Loucy (cell line): ENCODE results near the gene HLTF.

Experiments used
- H2AFZ ChIP-seq: fragments of 200-600 bp; sonication (generic); 2 replicates; pipeline ENCODE4 v1.6.0; 2016; ENCODE audit warnings: antibody characterized with exemption, mild to moderate bottlenecking, low read length, moderate library complexity
- H3F3A ChIP-seq: fragments of 200-600 bp; 2 replicates; pipeline ENCODE4 v1.6.0; 2016; ENCODE audit warnings: antibody characterized with exemption, low read depth, mild to moderate bottlenecking
- H3K27me3 ChIP-seq: fragments of 200-600 bp; sonication (generic); 2 replicates; pipeline ENCODE4 v1.6.1; 2014; ENCODE audit warnings: low read length, mild to moderate bottlenecking; ENCODE audit not compliant: insufficient read depth, poor library complexity, severe bottlenecking
- H3K36me3 ChIP-seq: fragments of 200-600 bp; sonication (generic); 2 replicates; pipeline ENCODE4 v1.6.1; 2016; ENCODE audit warnings: low read length; ENCODE audit not compliant: insufficient read depth
- H3K4me1 ChIP-seq: fragments of 200-600 bp; sonication (generic); 2 replicates; pipeline ENCODE4 v1.5.1; 2014; ENCODE audit warnings: low read length, mild to moderate bottlenecking; ENCODE audit not compliant: insufficient read depth, poor library complexity, severe bottlenecking
- H3K4me2 ChIP-seq: fragments of 200-600 bp; sonication (generic); 2 replicates; pipeline ENCODE4 v1.6.0; 2014; ENCODE audit warnings: antibody characterized with exemption, low read length, low read depth, mild to moderate bottlenecking; ENCODE audit not compliant: poor library complexity, severe bottlenecking
- H3K4me3 ChIP-seq: fragments of 200-600 bp; sonication (generic); 2 replicates; pipeline ENCODE4 v1.5.1; 2014; ENCODE audit warnings: low read length, mild to moderate bottlenecking, mixed read lengths; ENCODE audit not compliant: poor library complexity, severe bottlenecking
- H3K79me2 ChIP-seq: fragments of 200-600 bp; sonication (generic); 2 replicates; pipeline ENCODE4 v1.6.1; 2014; ENCODE audit warnings: low read length; ENCODE audit not compliant: insufficient read depth
- H3K9ac ChIP-seq: fragments of 200-600 bp; sonication (generic); 2 replicates; pipeline ENCODE4 v1.6.0; 2014; ENCODE audit warnings: mild to moderate bottlenecking, low read depth, low read length, moderate library complexity; ENCODE audit not compliant: poor library complexity, severe bottlenecking
- H3K9me2 ChIP-seq: fragments of 200-600 bp; sonication (generic); replicated peaks from 2 replicates; pipeline ENCODE4 v1.6.1; 2016; ENCODE audit warnings: low read depth, low read length, mixed read lengths
- H3K9me3 ChIP-seq: fragments of 200-600 bp; sonication (generic); 2 replicates; pipeline ENCODE4 v1.6.1; 2014; ENCODE audit warnings: mild to moderate bottlenecking, antibody characterized with exemption, low read length, low read depth; ENCODE audit not compliant: insufficient read depth
- H4K20me1 ChIP-seq: fragments of 200-600 bp; sonication (generic); 2 replicates; pipeline ENCODE4 v1.6.0; 2014; ENCODE audit warnings: antibody characterized with exemption, low read length, mild to moderate bottlenecking; ENCODE audit not compliant: insufficient read depth, poor library complexity, severe bottlenecking
- EZH2phosphoT487 ChIP-seq: fragments of 200-600 bp; IDR thresholded peaks from 2 replicates; pipeline ENCODE4 v1.6.1; 2018; ENCODE audit warnings: antibody characterized with exemption, mild to moderate bottlenecking, moderate library complexity, borderline replicate concordance
- TF ChIP-seq, protein P1 (sequence below): fragments of 200-600 bp; sonication (generic); conservative IDR thresholded peaks from 2 replicates; pipeline ENCODE4 v1.5.1; 2014; ENCODE audit warnings: mild to moderate bottlenecking, antibody characterized with exemption, low read length

Gene HLTF

DNA sequence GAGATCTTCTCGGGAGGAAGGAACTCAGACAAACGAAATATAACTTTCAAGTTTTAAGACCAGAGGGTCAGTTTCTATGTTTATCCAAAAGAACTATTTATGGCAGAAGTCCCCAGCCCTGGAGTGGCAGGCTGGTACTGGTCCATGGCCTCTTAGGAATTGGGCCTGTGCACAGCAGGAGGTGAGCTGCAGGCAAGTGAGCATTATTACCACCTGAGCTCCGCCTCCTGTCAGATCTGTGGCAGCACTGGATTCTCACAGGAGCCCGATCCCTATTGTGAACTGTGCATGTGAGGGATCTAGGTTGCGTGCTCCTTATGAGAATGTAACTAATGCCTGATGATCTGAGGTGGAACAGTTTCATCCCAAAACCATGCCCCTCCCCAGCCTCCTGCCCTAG, 28.8 kb upstream of the HLTF start:
- Histone ChIP-seq H2AFZ (no peak overlapping the region), H3K4me1 (no peaks in the 10 kb centered on the region), H3K9me3 (no peaks in the 10 kb centered on the region), H3K4me2 (no peak overlapping the region), H3K36me3 (no peaks in the 10 kb centered on the region), H3K9me2 (no peaks in the 10 kb centered on the region), H3K79me2 (no peaks in the 10 kb centered on the region), H3K27me3 (no peaks in the 10 kb centered on the region), H3K4me3 (no peak overlapping the region), H3K9ac (no peak overlapping the region), H4K20me1 (no peaks in the 10 kb centered on the region), H3F3A (no peaks in the 10 kb centered on the region)
- TF ChIP-seq, protein P1, sequence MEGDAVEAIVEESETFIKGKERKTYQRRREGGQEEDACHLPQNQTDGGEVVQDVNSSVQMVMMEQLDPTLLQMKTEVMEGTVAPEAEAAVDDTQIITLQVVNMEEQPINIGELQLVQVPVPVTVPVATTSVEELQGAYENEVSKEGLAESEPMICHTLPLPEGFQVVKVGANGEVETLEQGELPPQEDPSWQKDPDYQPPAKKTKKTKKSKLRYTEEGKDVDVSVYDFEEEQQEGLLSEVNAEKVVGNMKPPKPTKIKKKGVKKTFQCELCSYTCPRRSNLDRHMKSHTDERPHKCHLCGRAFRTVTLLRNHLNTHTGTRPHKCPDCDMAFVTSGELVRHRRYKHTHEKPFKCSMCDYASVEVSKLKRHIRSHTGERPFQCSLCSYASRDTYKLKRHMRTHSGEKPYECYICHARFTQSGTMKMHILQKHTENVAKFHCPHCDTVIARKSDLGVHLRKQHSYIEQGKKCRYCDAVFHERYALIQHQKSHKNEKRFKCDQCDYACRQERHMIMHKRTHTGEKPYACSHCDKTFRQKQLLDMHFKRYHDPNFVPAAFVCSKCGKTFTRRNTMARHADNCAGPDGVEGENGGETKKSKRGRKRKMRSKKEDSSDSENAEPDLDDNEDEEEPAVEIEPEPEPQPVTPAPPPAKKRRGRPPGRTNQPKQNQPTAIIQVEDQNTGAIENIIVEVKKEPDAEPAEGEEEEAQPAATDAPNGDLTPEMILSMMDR = no peak
- no peak for TF ChIP-seq EZH2phosphoT487

GRCh38 chr3:149114458-149114857, 28.1 kb upstream of the HLTF start:
- H2AFZ ChIP-seq = no peak overlapping the region
- H3K4me2 ChIP-seq = no peak overlapping the region
- H3K4me3 ChIP-seq = no peak overlapping the region
- H3K27me3 ChIP-seq = no peaks in the 10 kb centered on the region
- no peaks in the 10 kb centered on the region for H3K79me2 ChIP-seq
- H3K9me2 ChIP-seq = no peaks in the 10 kb centered on the region
- H3K9ac ChIP-seq = no peak overlapping the region
- no peaks in the 10 kb centered on the region for H3K36me3 ChIP-seq
- TF ChIP-seq, protein P1 = no peak
- TF ChIP-seq EZH2phosphoT487 = no peak
- no peaks in the 10 kb centered on the region for H3F3A ChIP-seq
- no peaks in the 10 kb centered on the region for H3K9me3 ChIP-seq
- no peaks in the 10 kb centered on the region for H3K4me1 ChIP-seq
- H4K20me1 ChIP-seq = no peaks in the 10 kb centered on the region

DNA sequence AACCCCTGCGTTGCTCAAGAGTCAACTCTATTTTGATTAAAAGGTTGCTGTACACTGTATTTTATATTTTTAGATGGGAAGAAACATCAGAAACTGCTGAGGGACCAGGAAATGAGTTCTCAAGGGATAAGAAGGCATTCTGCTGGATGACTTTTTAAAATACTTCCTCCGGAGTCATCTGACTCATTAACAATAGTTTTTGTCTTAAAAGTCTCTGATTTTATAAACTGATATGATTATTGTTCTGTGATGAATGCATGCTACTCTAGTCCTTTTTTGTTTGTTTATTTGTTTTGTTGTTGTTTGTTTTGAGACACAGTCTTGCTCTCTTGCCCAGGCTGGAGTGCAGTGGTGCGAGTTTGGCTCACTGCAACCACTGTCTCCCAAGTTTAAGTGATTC, 18.2 kb upstream of the HLTF start:
- Histone ChIP-seq H3K36me3 (no peaks in the 10 kb centered on the region), H3K79me2 (no peaks in the 10 kb centered on the region), H3K9ac (no peak overlapping the region), H2AFZ (no peak overlapping the region), H3K9me3 (peaks cover 7% of the 10 kb centered on the region; the same call in 1 of the 2 replicates), H3K4me1 (no peaks in the 10 kb centered on the region), H3K9me2 (no peaks in the 10 kb centered on the region), H3F3A (no peaks in the 10 kb centered on the region), H3K4me2 (no peak overlapping the region), H3K27me3 (no peaks in the 10 kb centered on the region), H3K4me3 (no peak overlapping the region), H4K20me1 (no peaks in the 10 kb centered on the region)
- TF ChIP-seq, protein P1 = no peak
